Ishikawa (cell line): Measurements from ENCODE around the gene MAP3K13.

Source experiments
- CEBPB ChIP-seq: IDR thresholded peaks from 2 replicates; pipeline ENCODE4 v1.6.1; 2012
- CREB1 ChIP-seq: IDR thresholded peaks from 2 replicates; pipeline ENCODE4 v1.6.1; 2012; ENCODE audit warnings: low read depth
- EP300 ChIP-seq: IDR thresholded peaks from 2 replicates; pipeline ENCODE4 v1.6.1; 2012; ENCODE audit warnings: borderline replicate concordance
- FOXM1 ChIP-seq: IDR thresholded peaks from 2 replicates; pipeline ENCODE4 v1.6.1; 2012; ENCODE audit warnings: low read depth, borderline replicate concordance
- NFIC ChIP-seq: IDR thresholded peaks from 2 replicates; pipeline ENCODE4 v1.6.1; 2012
- RAD21 ChIP-seq: IDR thresholded peaks from 2 replicates; pipeline ENCODE4 v1.6.1; 2012; ENCODE audit warnings: low read depth
- TAF1 ChIP-seq: IDR thresholded peaks from 2 replicates; pipeline ENCODE4 v1.6.1; 2012; ENCODE audit warnings: low read depth, mild to moderate bottlenecking
- TCF12 ChIP-seq: IDR thresholded peaks from 2 replicates; pipeline ENCODE4 v1.6.1; 2012; ENCODE audit warnings: low read depth
- TEAD4 ChIP-seq: IDR thresholded peaks from 2 replicates; pipeline ENCODE4 v1.6.1; 2012
- USF1 ChIP-seq: IDR thresholded peaks from 2 replicates; pipeline ENCODE4 v1.6.1; 2012
- YY1 ChIP-seq: IDR thresholded peaks from 2 replicates; pipeline ENCODE4 v1.6.1; 2012; ENCODE audit warnings: low read depth
- TF ChIP-seq, protein P1 (sequence below): IDR thresholded peaks from 2 replicates; pipeline ENCODE4 v1.6.1; 2012; ENCODE audit warnings: low read depth, mild to moderate bottlenecking

- TF ChIP-seq FOXM1 (no peak), YY1 (no peak), CREB1 (no peak), CEBPB (no peak), TAF1 (no peak), USF1 (no peak), RAD21 (no peak), EP300 (no peak), NFIC (no peak), TCF12 (no peak), TEAD4 (no peak)
- TF ChIP-seq, protein P1, sequence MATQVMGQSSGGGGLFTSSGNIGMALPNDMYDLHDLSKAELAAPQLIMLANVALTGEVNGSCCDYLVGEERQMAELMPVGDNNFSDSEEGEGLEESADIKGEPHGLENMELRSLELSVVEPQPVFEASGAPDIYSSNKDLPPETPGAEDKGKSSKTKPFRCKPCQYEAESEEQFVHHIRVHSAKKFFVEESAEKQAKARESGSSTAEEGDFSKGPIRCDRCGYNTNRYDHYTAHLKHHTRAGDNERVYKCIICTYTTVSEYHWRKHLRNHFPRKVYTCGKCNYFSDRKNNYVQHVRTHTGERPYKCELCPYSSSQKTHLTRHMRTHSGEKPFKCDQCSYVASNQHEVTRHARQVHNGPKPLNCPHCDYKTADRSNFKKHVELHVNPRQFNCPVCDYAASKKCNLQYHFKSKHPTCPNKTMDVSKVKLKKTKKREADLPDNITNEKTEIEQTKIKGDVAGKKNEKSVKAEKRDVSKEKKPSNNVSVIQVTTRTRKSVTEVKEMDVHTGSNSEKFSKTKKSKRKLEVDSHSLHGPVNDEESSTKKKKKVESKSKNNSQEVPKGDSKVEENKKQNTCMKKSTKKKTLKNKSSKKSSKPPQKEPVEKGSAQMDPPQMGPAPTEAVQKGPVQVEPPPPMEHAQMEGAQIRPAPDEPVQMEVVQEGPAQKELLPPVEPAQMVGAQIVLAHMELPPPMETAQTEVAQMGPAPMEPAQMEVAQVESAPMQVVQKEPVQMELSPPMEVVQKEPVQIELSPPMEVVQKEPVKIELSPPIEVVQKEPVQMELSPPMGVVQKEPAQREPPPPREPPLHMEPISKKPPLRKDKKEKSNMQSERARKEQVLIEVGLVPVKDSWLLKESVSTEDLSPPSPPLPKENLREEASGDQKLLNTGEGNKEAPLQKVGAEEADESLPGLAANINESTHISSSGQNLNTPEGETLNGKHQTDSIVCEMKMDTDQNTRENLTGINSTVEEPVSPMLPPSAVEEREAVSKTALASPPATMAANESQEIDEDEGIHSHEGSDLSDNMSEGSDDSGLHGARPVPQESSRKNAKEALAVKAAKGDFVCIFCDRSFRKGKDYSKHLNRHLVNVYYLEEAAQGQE, result no peak
Observed at GRCh38 chr3:185341616-185342458, 21.1 kb upstream of the MAP3K13 start.
